HG02885 (cell line): Measurements from ENCODE around the gene ARHGEF40.
"Not testable (repeated sequence)": the region's sequence is repeated elsewhere in the genome, so short reads cannot be mapped to it uniquely, and the experiment has no call there.

Experiments used
- ATAC-seq: cut with Tn5 transposase; IDR thresholded peaks from one replicate; pipeline ENCODE4 v1.9.1; 2021; ENCODE audit warnings: mild to moderate bottlenecking; ENCODE audit not compliant: unreplicated experiment, poor library complexity

The ARHGEF40 gene

DNA sequence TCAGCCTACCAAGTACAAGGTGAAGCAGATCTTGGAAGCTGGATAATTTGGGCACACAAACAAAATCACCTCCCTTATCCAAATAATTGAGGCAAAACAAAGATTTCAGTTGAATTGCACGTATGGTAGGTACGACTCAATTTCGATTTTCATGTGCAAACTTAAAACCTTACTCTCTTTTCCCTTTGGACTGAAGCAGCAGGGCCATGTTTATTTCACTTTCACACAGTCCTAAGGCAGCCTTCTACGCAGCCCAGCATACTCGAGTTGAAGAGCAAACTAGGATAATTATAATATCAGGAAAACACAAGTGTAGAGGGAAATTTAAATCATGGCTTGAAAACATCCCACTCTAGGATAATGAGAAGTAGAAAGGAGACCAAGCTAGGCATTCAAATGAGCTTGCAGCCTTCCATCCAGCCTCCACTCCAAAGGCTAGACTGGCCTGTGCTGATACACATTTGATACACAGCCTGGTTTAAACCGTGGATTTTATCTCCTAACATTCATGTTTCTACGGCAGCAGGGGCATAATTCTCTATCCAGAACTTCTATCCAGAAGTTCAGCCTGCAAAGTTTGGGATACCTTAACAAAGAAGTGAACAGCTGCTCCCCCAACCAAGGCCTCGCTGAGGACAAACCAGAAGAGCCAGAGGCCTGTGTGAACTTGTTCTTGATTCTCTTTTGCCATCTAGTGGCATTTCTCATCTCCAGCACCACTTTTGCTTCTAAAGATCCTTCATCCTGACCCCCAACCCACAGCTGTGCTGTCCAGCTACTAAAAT is 30.3 kb upstream of the ARHGEF40 start:
- peak; percentile 59 for ATAC-seq

DNA sequence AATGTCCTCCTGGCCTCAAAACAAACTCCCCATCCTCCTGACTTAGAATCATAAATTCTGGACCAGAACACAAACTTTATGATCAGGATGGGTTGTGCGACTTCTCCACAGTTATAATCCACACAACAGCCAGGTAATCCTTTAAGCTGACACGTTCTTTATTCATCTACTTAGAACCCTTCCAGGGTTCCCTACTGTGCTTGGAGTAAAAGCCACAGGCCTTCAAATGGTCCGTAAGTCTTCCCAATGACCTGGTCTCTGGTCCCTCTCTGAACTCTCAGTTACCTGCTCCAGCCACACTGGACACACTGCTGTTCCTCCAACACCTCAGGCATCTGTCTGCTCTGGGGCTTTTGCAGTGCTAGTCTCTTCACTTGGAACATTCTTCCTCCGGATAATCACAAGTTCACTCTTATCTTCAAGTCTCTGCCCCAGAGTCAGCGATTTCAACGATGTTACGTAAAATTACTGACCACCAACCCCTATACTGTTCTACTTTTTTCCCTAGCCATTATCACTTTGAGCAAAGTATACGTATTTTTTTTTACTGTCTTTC is 29.7 kb upstream of the ARHGEF40 start:
- no peak for ATAC-seq

DNA sequence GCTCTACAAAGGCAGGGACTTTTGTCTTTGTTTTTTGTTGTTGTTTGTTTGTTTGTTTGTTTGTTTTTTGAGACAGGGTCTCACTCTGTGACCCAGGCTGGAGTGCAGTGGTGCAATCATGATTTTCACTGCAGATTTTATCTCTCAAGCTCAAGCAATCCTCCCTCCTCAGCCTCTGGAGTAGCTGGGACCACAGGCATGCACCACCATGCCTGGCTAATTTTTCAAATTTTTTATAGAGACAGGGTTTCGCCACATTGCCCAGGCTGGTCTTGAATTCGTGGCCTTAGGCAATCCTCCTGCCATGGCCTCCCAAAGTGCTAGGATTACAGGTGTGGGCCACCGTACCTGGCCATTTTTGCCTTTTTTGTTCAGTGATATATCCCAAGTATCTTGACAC is 29.2 kb upstream of the ARHGEF40 start:
- not testable (repeated sequence) for ATAC-seq

DNA sequence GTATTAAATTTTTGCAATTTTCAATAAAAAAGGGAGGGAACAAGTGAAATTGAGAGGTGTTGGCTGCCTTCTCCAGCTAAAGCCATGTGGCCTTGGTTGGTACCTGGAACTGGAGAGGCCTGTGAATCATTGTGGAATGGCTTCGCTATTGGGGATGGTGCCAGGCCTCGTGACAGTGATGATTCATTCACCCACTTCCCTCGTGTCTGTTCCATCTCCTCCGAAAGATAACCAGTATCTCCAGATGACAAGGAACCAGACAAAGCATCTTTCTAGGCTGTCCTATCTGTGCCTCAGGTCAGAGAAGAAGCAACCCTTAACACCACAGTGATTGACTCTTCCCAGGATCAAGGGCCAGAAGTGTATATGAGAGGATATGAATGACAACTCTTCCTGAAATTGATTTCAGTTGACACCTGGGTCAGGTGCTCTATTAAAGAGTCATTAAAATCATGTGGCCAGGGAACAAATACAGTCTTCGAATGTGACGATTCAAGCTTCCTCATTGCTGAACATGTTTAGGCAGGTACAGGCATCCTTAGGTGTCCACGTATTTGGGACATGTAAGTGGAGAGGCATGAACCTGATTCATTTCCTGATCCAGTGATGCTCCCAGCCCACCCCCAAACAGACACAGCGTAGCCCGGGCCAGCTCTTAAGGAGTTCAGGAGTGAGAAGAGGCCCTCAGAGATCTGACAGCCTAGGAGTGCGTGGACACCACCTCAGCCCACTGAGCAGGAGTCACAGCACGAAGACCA is 28.2 kb upstream of the ARHGEF40 start, which contains the start of gene RNASE7:
TSS of gene RNASE7 (plus strand) at position 687 of the 758 bp plus-strand sequence. CDS start 631 bp downstream, outside the sequence.
- no peak for ATAC-seq

DNA sequence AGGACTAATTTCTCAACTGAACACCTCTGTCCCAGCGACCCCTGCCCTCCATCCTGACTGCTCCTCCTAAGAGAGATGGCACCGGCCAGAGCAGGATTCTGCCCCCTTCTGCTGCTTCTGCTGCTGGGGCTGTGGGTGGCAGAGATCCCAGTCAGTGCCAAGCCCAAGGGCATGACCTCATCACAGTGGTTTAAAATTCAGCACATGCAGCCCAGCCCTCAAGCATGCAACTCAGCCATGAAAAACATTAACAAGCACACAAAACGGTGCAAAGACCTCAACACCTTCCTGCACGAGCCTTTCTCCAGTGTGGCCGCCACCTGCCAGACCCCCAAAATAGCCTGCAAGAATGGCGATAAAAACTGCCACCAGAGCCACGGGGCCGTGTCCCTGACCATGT is 27.2 kb upstream of the ARHGEF40 start:
- ATAC-seq, result no peak

DNA sequence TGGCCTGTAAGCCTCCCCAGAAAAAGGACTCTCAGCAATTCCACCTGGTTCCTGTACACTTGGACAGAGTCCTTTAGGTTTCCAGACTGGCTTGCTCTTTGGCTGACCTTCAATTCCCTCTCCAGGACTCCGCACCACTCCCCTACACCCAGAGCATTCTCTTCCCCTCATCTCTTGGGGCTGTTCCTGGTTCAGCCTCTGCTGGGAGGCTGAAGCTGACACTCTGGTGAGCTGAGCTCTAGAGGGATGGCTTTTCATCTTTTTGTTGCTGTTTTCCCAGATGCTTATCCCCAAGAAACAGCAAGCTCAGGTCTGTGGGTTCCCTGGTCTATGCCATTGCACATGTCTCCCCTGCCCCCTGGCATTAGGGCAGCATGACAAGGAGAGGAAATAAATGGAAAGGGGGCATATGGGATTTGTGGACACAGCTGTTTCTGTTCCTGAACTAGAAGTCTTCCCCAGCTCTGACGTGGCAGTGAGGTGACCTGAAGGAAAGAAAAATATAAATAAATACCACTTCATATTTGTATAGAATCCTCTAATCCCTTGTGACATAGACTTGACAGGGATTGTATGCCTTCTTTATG is 26.6 kb upstream of the ARHGEF40 start:
- no peak for ATAC-seq

DNA sequence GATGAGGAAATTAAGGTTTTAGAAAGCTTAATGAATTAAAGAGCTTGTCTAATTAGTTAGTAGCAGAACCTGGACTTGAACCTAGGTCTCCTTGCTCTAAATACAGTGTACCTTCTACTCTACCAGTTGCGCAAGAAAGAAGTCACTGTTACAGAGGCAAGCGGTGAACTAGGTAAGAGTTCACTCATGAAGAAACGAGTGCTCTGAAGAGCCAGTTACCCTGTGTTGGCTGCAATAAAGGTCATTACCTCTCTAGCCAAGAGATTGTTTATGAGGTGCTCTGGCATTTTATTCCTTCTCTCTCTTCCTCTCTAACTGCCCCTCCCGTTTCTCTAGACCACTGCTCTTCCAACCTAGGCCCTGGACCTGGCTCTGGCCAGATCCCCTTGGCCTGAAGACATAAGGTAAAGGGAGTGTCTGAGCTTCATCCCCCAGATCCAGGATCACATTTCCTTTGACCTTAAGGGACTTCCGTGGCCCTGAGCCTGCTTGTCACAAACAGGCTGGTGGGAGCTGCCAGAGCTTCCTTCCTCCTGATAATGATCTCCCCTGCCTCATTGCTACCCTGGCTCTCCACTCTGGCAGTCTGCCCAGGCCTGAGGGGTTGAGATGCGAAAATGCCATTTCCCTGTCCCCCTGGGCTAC is 26.0 kb upstream of the ARHGEF40 start:
- ATAC-seq, result no peak

DNA sequence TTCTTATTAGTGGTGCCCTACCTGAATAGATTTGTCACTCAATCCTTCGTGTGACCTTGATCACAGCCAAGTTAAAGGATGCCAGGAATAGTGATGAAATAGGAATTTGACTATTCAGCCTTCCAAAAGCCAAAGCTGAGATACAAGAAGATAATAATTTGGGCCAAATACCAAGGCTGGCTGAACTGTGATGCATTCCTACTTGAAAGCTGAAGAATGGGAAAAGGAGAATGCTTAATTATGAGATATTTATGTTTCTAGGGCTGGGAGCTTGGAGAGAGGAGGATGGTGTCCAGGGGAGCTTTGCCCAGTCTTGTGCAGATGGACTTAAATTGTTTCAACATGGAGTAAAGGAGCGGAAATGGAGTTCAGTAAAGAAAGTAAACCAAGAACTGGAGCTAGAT is 22.7 kb upstream of the ARHGEF40 start:
- ATAC-seq, result no peak

DNA sequence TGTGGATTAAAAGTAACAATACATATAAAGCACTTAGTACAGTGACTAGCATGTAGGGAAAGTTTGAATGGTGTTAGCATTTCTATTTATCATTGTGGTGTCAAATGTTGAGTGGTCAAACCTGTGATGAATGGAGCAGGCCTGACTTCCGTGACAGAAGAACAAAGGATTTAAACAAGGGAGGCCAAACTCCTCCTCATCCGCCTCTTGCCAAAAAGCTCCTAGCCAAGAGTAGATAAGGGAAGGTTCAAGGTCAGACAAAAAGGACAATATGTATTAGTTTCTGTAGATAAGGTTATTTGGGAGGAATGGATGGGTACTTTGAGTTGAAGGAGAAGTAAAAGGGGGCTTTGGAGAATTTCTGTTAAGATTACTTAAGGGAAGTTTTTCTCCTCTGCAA is 21.5 kb upstream of the ARHGEF40 start:
- ATAC-seq, result no peak

DNA sequence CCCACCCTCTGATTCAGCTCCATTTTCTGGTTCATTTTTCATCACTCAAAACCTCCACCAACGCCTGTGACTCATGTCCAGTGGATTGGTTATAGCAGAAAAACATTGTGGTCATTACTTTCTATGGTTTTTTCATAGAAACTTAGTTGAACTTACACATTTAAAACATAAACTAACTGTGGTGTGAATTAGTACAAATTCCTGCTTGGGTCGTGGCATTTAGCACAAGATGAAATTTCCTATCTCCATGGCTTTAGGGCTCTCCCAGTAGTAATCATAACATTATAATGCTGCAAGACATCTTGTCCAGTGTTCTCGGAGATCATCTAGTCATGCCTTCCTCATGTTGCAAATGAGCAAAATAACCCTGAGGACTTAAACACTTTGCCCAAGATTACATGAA is 20.8 kb upstream of the ARHGEF40 start:
- ATAC-seq, result no peak

DNA sequence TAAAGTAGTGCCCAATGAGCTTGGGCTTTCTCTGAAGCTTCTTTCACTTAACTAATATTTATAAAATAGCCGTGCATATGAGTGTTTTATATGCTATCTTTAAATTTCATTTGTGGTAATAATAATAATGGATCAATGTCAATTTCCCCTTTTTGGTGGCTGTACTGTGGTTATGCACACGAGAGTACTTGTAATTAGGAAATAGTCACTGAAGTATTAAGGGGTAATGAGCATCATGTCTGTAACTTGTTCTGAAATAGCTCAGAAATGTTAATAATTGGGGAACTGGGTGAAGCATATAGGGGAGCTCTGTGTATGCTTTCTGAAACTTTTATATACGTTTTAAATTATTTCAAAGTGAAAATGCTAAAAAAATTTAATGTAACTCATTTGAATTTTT is 19.5 kb upstream of the ARHGEF40 start:
- no peak for ATAC-seq

DNA sequence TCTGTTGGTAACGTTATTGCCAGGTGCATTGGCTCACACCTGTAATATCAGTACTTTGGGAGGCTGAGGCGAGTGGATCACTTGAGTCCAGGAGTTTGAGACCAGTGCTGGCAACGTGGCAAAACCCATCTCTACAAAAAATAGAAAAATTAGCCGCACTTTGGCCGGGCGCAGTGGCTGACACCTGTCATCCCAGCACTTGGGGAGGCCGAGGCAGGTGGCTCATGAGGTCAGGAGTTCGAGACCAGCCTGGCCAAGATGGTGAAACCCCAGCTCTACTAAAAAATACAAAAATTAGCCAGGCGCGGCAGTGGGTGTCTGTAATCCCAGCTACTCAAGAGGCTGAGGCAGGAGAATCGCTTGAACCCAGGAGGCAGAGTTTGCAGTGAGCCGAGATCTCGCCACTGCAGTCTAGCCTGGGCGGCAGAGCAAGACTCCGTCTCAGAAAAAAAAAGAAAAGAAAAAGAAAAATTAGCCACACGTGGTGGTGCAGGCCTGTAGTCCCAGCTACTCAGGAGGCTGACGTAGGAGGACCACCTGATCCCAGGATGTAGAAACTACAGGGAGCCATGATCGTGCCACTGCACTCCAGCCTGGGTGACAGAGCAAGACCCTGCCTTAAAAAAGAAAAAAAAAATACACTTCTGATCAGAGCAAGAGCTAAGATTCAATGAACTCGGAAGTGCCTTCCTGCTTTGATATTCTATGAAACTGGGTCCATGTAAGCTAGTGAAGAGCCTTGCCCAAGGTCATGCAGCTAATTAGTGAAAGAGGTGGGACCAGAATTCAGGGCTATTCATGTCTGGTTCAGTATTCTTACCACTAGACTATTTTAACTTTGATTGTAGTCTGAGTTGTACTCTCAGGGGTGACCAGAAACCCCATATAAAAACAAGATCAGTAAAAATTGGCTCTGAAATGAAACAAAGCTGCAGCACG is 16.7 kb upstream of the ARHGEF40 start:
- no peak for ATAC-seq

DNA sequence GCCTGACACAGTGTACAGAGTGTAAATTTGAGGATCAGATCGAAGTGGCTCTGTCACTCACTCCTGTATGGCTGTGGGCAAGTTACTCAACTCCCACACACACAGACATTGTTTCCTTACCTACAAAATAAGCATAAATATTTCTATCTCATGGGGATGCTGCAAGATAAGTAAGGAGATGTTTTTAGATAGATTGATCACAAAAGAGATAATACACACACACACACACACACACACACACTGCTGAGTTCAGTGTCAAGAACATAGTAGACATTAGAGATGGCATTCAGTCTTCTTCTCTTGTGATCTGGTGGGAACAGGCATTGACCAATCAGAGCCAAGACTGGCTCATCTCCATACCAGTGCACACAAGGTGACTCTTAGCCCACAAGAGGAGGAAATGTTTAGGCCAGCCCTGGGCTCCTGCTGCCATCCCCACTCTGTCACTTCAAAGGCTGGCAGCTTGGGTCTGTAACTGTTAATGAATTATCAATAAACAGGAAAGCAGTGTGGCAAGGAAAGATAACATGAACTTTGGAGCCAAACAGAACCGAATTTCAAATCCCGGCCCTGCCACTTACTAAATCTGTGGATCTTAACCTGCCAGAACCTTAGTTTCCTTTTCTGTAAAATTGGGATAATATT is 15.9 kb upstream of the ARHGEF40 start:
- ATAC-seq, result no peak

DNA sequence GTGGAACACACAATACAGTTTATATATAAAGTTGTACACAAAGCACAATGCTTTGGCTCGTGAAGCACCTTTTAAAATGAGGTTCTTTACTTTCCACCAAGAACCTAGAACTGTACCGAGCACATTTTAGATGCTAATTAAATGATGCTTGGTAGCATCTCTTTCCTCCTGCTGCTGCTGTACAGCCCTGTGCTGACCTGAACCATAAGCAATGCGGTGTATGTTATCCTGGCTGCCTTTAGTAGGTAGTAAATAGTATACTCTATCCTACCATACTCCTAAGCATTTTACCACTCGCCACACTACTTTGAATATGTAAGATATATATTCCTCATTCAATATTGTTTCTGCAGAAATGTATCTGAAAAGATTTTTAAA is 15.3 kb upstream of the ARHGEF40 start:
- ATAC-seq, result no peak

DNA sequence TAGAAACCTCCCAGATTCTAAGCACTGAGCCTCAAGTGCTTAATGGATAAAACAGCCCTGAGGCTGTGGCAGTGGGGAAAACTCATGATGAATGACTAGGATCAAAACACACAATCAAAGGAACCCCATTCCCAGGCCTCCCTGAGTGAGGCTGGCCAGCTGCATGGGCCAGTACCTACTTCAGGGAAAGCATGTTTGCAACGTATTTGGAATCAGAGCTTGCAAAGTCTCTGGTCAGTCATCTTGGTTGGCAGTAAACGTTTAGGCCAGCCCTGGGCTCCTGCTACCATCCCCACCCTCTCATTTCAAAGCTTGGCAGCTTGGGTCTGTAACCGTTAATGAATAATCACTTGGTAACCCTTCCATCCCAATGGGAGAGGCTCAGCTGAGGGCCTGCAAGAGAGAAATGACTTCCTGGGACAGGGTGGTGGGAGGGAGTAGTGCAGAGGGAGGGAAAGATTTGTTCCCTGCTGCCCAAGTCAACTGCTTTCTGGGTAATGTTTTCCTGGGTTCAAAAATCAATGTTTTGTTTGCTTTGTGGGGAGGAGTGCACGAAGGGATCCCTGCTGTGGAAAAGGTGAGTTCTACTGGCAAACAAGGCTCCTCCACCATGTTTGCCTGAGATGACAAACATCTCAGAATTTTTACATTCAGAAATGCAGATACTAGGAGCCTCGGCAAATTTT is 14.5 kb upstream of the ARHGEF40 start:
- ATAC-seq, result no peak

DNA sequence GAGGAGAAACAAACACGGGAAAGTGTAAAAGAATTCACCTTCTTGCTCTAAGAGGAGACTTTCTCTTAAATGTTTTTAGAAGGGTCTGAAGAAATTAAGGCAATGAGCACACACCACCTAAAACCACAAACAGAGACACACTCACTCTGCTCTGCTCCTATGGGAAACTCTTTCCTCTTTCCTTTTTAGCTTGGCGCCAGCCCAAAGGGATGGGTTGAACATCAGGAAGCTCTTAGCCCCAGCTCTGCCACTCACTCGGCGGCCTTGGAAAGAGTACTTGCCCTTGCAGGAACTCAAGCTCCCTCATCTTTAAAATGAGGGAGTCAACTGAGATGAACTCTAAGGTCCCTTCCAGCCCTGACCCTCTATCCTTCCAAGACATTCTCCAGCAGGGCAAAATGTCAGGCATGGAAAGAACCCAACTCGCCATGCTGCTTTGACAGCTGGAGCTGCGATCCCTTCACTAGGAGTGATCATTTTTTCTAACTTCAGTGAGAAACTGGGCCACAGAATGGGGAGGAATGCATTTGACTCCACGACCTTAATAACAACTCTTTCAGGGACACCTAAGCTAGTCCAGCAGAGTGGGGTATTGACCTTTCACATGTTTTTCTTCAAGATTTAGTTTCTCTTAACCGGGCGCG is 13.5 kb upstream of the ARHGEF40 start:
- no peak for ATAC-seq

DNA sequence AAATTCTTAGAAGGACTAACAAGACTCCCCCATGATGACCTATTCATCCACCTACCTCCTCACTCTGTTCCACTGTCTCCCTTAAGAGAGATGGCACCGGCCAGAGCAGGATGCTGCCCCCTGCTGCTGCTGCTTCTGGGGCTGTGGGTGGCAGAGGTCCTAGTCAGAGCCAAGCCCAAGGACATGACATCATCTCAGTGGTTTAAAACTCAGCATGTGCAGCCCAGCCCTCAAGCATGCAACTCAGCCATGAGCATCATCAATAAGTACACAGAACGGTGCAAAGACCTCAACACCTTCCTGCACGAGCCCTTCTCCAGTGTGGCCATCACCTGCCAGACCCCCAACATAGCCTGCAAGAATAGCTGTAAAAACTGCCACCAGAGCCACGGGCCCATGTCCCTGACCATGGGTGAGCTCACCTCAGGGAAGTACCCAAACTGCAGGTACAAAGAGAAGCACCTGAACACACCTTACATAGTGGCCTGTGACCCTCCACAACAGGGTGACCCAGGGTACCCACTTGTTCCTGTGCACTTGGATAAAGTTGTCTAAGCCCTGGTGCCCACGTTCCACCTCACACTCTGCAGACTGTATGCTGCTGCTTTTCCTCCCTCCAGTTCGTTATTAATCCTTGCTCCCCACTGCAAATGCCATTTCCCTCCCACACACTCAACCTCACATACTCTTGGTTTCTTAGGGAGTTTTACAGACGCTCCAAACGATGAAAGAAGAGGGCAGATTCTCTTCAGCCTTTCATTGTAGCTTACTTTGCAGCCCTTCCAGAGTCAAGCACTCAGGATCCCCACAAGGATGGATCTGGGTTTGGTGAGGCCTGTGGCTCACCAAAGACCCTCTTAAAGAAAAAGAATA is 12.1 kb upstream of the ARHGEF40 start, which contains the start of gene RNASE8:
TSS of gene RNASE8 (plus strand) at position 20 of the 873 bp plus-strand sequence. CDS start at position 91, 71 bp downstream.
- no peak for ATAC-seq
